Bone marrow (tissue), 2 donors: ENCODE data around the gene RRP36.

Source experiments
- DNase-seq, 2 donors: peaks; one replicate each; lab custom pipeline; 2025; lab: John Stamatoyannopoulos, UW

RRP36 gene

DNA sequence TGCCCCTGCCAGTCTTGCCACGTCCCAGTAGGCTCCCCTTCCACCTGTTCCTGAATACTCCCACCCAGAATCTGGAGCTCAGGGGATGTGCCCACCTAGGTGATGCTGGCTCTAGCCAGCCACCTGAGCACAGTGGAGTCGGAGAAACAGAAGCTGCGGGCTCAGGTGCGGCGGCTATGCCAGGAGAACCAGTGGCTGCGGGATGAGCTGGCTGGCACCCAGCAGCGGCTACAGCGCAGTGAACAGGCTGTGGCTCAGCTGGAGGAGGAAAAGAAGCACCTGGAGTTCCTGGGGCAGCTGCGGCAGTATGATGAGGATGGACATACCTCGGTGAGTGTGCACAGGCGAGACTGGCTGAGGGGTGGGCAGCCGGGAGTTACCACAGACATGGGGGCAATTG, 41.4 kb downstream of the RRP36 start:
- DNase-seq: no peak

DNA sequence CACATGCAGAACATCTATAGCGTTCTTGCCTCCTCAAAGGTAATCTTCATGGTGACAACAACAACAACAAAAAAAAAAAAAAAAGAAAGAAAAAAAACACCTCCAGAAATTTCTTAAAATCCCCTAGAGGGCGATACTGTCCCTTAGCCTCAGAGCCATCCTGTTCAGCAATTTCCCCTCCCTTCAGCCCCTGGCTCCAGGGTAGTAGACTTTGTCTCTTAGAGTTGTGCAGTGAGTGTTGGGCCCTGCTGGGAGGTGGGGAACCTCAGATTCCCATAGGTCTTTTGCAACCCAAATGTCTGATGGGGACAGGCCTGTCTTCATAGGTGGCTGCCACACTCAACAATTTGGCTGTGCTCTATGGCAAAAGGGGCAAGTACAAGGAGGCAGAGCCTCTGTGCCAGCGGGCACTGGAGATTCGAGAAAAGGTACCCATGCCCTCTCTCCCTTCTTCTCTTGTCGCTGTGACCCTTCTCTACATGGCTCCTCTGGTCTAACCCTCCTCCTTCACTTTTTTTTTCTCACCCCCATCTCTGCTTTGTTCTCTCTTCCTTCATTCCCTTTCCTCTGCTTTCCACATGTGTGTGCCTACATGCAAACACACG, 48.7 kb downstream of the RRP36 start:
- DNase-seq: peak in 1 of 2 donors; percentile 27

DNA sequence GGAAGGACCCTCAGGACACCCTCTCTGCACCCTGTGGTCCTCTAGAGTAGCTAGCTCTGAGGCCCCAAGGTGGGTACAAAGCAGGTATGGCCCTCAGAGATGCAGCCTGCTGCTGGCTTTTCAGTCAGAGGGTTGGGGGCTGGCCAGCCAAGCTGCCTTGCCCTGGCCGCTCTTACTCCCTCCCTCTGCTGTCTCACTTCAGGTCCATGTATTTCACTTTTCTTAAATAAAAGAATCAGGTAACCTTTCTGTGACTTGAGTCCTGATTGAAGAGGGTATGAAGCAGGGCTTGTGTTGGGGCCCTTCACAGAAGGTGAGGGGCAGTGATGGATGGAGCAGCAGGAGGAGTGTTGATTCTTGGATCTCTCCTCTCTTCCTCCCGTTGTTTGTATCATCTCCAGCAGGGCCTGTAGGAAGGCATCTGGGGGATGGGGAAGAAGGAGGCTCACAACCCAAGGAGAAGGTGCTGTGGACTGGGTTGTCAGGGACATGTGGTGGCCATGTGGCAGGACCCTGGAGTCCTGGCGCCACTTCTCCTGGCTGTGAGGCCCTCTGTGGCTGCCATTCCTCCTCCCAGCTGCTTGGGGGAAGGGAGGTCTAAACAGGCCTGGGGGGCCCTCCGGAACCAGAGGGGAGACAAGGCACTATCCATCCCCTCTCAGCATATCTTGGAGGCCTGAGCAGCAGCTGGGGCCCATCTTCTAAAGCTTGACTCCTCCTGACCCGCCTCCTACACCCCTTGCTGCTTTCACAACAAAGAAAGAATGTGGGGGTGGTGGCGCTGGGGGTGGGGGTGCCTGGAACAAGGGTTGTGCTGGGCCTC, 53.6 kb downstream of the RRP36 start:
- DNase-seq: no peak

DNA sequence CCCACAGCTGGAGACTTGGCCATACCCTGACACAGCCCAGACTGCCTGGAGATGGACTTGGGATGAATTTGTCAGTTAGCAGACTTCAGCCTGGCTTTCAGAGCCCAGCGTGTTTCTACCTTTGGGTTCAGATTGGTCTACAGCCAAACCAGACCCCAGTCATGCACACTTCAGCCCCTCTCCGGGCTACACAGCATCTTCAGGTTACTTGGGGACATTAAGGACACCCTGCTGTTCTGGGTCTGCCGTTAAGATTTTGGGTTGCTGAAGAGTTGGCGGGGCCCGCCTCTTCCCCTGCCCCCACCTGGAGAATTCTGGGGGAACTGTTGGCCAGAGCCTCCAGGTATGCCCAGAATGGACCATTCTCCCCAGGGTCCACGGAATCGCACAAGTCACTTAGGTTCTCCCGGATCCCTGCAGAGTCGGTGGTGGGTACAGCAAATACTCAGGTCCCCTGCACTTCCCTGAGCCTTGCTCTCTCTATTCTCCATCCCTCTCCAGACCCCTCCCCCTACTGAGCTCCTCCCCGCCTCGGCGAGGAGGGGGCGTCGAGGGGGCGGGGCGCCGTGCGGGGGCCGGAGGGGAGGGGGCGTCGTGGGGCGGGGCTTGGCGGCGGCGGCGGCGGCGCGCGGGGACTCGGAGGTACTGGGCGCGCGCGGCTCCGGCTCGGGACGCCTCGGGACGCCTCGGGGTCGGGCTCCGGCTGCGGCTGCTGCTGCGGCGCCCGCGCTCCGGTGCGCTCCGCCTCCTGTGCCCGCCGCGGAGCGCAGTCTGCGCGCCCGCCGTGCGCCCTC, 54.4 kb downstream of the RRP36 start, which contains the start of gene PTK7:
Gene PTK7, plus strand, starts transcription at position 645 of the 794 bp plus-strand sequence. CDS start 175 bp downstream, outside the sequence.
- peak in 1 of 2 donors; percentile 16 for DNase-seq

DNA sequence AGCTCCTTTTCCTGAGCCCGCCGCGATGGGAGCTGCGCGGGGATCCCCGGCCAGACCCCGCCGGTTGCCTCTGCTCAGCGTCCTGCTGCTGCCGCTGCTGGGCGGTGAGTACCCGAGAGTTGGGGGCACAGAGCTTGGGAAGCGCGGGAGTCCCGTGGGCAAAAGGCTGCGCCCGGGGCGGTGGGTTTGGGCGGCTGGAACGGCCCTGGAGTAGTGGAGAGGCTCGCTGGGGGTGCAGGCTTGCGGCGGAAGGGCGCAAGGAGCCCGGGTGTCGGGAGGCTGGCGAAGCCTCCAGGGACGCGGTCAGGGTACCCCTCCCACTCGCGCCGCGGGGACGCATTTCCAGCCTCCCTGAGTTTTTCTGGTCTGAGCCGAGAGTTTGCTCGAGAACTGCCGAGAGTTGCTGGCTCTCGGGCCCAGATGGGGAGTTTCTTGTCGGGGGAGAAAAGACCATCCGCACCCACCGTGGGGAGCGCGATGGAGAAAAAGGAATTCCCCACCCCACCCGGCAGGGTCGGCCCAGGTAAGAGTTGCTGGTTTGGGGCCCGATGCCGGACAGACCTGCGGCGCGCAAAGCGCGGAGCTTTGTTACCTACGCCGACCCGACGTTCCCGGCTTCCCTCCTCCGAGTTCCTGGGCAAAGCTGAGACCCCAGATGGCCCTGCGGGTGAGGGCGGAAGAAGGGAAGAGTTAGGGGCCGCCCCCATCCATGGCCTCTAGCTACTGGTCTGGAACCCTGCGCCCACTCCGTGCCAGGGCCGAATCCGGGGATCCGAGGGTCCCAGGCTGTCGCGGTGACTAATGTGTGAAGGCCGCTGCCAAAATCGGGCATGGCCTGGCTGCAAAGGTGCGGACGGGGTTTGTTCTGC, 55.3 kb downstream of the RRP36 start:
- DNase-seq: no peak

DNA sequence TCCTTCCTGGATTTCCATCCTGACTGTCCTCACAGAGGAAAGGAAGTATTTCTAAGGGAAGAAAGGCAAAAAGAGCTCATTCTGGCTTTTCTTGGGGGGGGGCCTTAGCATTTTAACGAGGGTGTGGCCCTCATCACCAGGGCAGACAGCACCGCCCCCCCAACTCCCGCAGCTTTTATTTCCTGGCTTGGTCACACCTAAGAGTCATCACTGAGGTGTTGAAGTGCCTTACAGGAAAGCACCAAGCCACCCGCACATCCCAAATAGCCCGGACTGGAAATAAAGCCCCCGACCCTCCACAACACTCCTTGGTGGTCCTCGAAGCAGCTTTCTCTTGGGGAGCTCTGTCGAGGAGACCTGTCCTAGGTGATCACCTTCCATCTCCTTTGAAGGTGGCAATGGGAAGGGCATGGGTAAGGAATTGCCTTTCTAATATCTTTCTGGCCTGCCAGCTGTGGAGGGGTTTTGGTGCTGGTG, 55.9 kb downstream of the RRP36 start:
- DNase-seq: no peak

DNA sequence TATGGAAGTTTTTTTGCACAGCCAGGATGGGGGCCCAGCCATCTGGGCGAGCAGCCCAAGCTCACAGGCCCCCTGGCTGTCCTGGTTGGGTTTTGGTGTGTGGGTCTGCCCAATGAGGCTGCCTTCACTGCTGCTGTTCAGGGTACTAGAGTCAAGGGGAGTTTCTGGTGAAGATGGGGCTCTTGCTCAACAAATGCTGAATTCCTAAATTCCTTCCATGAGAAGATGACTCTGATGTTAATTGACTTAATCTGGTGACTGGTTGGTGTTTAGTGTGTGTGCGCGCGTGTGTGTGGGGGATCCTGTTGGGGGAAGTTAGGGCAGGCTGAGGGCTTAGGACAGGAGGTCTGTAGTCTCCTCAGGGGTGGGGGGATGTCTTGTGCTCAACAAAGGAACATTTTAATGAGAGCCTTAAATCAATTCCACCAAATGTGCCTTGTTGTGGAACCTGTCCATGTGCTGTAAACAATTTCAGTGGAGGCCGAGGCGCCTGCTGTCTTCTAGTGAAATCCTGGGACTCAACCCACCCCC, 56.6 kb downstream of the RRP36 start:
- DNase-seq: no peak

DNA sequence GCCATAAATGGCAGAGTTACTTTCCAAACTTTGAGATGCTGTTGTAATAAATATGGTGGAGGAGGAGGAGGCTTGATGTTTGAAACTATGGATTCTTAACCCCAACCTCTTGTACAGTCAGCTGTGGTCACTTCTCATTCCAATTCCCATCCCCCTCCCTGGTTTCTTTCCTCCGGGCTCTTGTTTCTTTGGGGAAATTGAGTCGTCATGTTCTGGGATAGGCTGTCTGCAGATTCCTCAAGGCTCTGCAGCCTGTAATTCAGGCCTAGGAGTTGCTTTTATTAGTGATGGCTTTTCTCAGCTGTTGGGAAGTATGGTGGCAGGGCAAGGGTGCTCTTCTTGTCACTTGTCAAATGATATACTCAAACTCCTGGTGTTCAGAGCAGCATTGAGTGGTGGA, 57.3 kb downstream of the RRP36 start:
- DNase-seq: no peak
